Measurements from ENCODE around the gene TNK1.
"Not testable (repeated sequence)": the region's sequence is repeated elsewhere in the genome, so short reads cannot be mapped to it uniquely, and the experiment has no call there.

The TNK1 gene

DNA sequence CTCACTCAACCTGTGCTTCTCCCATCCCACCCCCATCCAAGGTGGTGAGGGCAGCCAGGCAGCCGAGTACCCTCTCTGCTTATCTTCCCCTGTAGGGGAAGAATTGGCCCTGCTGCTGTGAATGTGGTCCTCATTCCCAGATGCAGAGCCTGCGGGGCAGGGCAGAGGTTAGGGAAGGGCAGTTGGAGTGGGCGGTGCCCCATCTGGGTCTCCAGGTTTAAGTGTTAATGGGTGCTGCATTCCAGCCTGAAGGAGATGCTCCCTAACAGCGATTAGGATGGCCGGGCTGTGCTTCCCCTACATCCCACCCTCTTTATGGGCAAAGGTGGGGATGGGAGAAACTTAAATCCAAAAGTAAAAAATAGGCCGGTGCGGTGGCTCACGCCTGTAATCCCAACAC is 13.8 kb upstream of the TNK1 start:
- no peak overlapping the region for H3K27ac ChIP-seq (replicated peaks)
- TF ChIP-seq SPI1 (IDR thresholded peaks at IDR 0.05; ENCODE audit: borderline replicate concordance, low read depth): no peak
- no peak for TF ChIP-seq POLR2AphosphoS5 (IDR thresholded peaks at IDR 0.05; ENCODE audit: low read depth)
- no peak for TF ChIP-seq REST (IDR thresholded peaks at IDR 0.05; ENCODE audit: insufficient replicate concordance, low read depth)
- TF ChIP-seq GABPA (IDR thresholded peaks at IDR 0.05; ENCODE audit: low read depth): no peak
- no peak for TF ChIP-seq CTCF (IDR thresholded peaks at IDR 0.05; ENCODE audit: insufficient read depth, low read length)
- no peak for DNase-seq (ENCODE audit: low read depth in 1 of 2, low spot score in 1 of 2)

DNA sequence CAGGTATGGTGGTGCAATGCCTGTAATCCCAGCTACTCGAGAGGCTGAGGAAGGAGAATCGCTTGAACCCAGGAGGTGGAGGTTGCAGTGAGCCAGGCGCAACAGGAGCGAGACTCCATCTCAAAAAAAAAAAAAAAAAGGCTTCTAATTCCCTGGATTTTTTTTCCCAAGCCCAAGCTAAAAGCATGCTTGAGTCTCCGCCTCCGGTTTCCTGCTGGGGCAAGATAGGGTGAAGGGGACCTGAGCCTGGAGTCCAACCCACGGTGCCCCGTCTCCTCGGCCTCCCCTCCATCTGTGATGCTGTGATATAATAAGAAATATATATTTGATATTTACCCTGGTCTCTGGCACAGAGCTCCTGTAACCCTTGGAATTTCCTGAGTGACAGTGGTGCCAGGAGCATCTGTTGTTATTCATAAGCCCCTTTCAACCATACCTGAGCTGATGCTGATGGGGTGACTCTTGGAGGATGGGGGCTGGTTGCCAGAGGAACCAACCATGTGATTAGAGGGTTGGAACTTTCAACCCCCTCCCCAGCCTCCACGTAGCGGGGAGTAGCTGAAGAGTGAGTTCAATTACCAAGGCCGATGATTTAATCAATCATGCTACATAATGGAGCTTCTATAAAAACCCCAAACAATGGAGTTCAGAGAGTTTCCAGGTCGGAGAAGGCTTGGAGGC is 12.8 kb upstream of the TNK1 start:
- Histone ChIP-seq H3K27me3 (ENCODE audit: insufficient read depth, poor library complexity, severe bottlenecking) (no peaks in the 10 kb centered on the region), H3K27ac (replicated peaks) (no peak overlapping the region), H3K4me3 (replicated peaks; ENCODE audit: insufficient read depth, low read length) (no peak overlapping the region)
- no peak for DNase-seq (ENCODE audit: low read depth in 1 of 2, low spot score in 1 of 2)
- TF ChIP-seq POLR2AphosphoS5 (IDR thresholded peaks at IDR 0.05; ENCODE audit: low read depth): no peak
- no peak for TF ChIP-seq GABPA (IDR thresholded peaks at IDR 0.05; ENCODE audit: low read depth)
- TF ChIP-seq REST (IDR thresholded peaks at IDR 0.05; ENCODE audit: insufficient replicate concordance, low read depth): no peak
- TF ChIP-seq CTCF (IDR thresholded peaks at IDR 0.05; ENCODE audit: insufficient read depth, low read length): no peak
- no peak for TF ChIP-seq SPI1 (IDR thresholded peaks at IDR 0.05; ENCODE audit: borderline replicate concordance, low read depth)

More for the DNA sequence above, 13.8 kb upstream of the TNK1 start:
- Histone ChIP-seq H3K4me3 (replicated peaks; ENCODE audit: insufficient read depth, low read length) (no peak overlapping the region), H3K27me3 (ENCODE audit: insufficient read depth, poor library complexity, severe bottlenecking) (no peaks in the 10 kb centered on the region)

GRCh38 chr17:7368599-7368994 is 12.3 kb upstream of the TNK1 start:
- H3K27me3 ChIP-seq (ENCODE audit: insufficient read depth, poor library complexity, severe bottlenecking); H3K4me3 ChIP-seq (replicated peaks; ENCODE audit: insufficient read depth, low read length): not testable (repeated sequence)

GRCh38 chr17:7369825-7370224 is 11.1 kb upstream of the TNK1 start:
- no peak for TF ChIP-seq SPI1 (IDR thresholded peaks at IDR 0.05; ENCODE audit: borderline replicate concordance, low read depth)
- no peak for TF ChIP-seq POLR2AphosphoS5 (IDR thresholded peaks at IDR 0.05; ENCODE audit: low read depth)
- TF ChIP-seq REST (IDR thresholded peaks at IDR 0.05; ENCODE audit: insufficient replicate concordance, low read depth): no peak
- no peak for TF ChIP-seq GABPA (IDR thresholded peaks at IDR 0.05; ENCODE audit: low read depth)
- no peak for TF ChIP-seq CTCF (IDR thresholded peaks at IDR 0.05; ENCODE audit: insufficient read depth, low read length)
- no peaks in the 10 kb centered on the region for H3K27me3 ChIP-seq (ENCODE audit: insufficient read depth, poor library complexity, severe bottlenecking)

More at GRCh38 chr17:7368599-7368994, 12.3 kb upstream of the TNK1 start:
- not testable (repeated sequence) for H3K27ac ChIP-seq (replicated peaks); DNase-seq (ENCODE audit: low read depth in 1 of 2, low spot score in 1 of 2)

More at GRCh38 chr17:7369825-7370224, 11.1 kb upstream of the TNK1 start:
- Histone ChIP-seq H3K4me3 (replicated peaks; ENCODE audit: insufficient read depth, low read length) (no peak overlapping the region), H3K27ac (replicated peaks) (no peak overlapping the region)
- DNase-seq (ENCODE audit: low read depth in 1 of 2, low spot score in 1 of 2): no peak

Data from HL-60 (cell line).